Measurements from ENCODE around the gene SEC24B. TPM values are rescaled to one million over a fixed set of nuclear protein-coding genes. Genes with fewer than 3 reads are reported as not detected.
"Not testable (repeated sequence)": the region's sequence is repeated elsewhere in the genome, so short reads cannot be mapped to it uniquely, and the experiment has no call there.

Gene SEC24B
- total and polyA plus RNA-seq, 2 donors, result 19.8 to 37.8 TPM

GRCh38 chr4:109496875-109497274, 63.3 kb downstream of the SEC24B start:
- 95% methylated on average over 2 of the region's 2 CpGs for WGBS
- DNase-seq (ENCODE audit: extremely low spot score), result no peak
- no peak overlapping the region for H3K27ac ChIP-seq (ENCODE audit: low read depth)
- no peaks in the 10 kb centered on the region for H3K4me1 ChIP-seq (ENCODE audit: insufficient read depth)
- no peak overlapping the region for H3K4me3 ChIP-seq (ENCODE audit: low read depth, low read length)
- H3K36me3 ChIP-seq (ENCODE audit: insufficient read depth), result peaks cover 2% of the 10 kb centered on the region

- H3K4me1 ChIP-seq (ENCODE audit: insufficient read depth), result no peaks in the 10 kb centered on the region
- no peak overlapping the region for H3K27ac ChIP-seq (ENCODE audit: low read depth)
- H3K4me3 ChIP-seq (ENCODE audit: low read depth, low read length), result no peak overlapping the region
- no peak for DNase-seq (ENCODE audit: extremely low spot score)
- H3K36me3 ChIP-seq (ENCODE audit: insufficient read depth), result peaks cover 2% of the 10 kb centered on the region
Measured at GRCh38 chr4:109497511-109497910, 63.9 kb downstream of the SEC24B start.

- no peak overlapping the region for H3K4me3 ChIP-seq (ENCODE audit: low read depth, low read length)
- 88% methylated on average over 2 of the region's 2 CpGs for whole genome bisulfite sequencing
Measured at GRCh38 chr4:109499513-109499912, 65.9 kb downstream of the SEC24B start.

GRCh38 chr4:109506890-109507289, 73.3 kb downstream of the SEC24B start:
- H3K4me3 ChIP-seq (ENCODE audit: low read depth, low read length), result no peak overlapping the region
- DNase-seq (ENCODE audit: extremely low spot score), result no peak
- no peak overlapping the region for H3K27ac ChIP-seq (ENCODE audit: low read depth)
- no peaks in the 10 kb centered on the region for H3K4me1 ChIP-seq (ENCODE audit: insufficient read depth)
- peaks cover 2% of the 10 kb centered on the region for H3K36me3 ChIP-seq (ENCODE audit: insufficient read depth)

More at GRCh38 chr4:109499513-109499912, 65.9 kb downstream of the SEC24B start:
- Histone ChIP-seq H3K4me1 (ENCODE audit: insufficient read depth) (no peaks in the 10 kb centered on the region), H3K36me3 (ENCODE audit: insufficient read depth) (peaks cover 2% of the 10 kb centered on the region), H3K27ac (ENCODE audit: low read depth) (no peak overlapping the region)
- no peak for DNase-seq (ENCODE audit: extremely low spot score)

GRCh38 chr4:109510687-109511086, 77.1 kb downstream of the SEC24B start:
- 77% methylated on average over 2 of the region's 2 CpGs for WGBS
- DNase-seq (ENCODE audit: extremely low spot score), result no peak
- H3K27ac ChIP-seq (ENCODE audit: low read depth), result no peak overlapping the region
- H3K36me3 ChIP-seq (ENCODE audit: insufficient read depth), result peaks cover 4% of the 10 kb centered on the region
- H3K4me1 ChIP-seq (ENCODE audit: insufficient read depth), result no peaks in the 10 kb centered on the region
- H3K4me3 ChIP-seq (ENCODE audit: low read depth, low read length), result no peak overlapping the region

GRCh38 chr4:109511414-109511813, 77.8 kb downstream of the SEC24B start:
- DNase-seq (ENCODE audit: extremely low spot score), result no peak
- H3K4me1 ChIP-seq (ENCODE audit: insufficient read depth), result no peaks in the 10 kb centered on the region
- peaks cover 4% of the 10 kb centered on the region for H3K36me3 ChIP-seq (ENCODE audit: insufficient read depth)
- no peak overlapping the region for H3K4me3 ChIP-seq (ENCODE audit: low read depth, low read length)
- H3K27ac ChIP-seq (ENCODE audit: low read depth), result no peak overlapping the region
- WGBS, result 53% methylated on average over 2 of the region's 2 CpGs

- not testable (repeated sequence) for H3K4me1 ChIP-seq (ENCODE audit: insufficient read depth); DNase-seq (ENCODE audit: extremely low spot score); H3K4me3 ChIP-seq (ENCODE audit: low read depth, low read length); H3K36me3 ChIP-seq (ENCODE audit: insufficient read depth); H3K27ac ChIP-seq (ENCODE audit: low read depth)
- WGBS, result 95% methylated on average over 12 of the region's 12 CpGs
Measured at GRCh38 chr4:109513368-109513767, 79.8 kb downstream of the SEC24B start.

GRCh38 chr4:109532182-109532581, 98.6 kb downstream of the SEC24B start:
- Histone ChIP-seq H3K4me1 (ENCODE audit: insufficient read depth) (no peaks in the 10 kb centered on the region), H3K4me3 (ENCODE audit: low read depth, low read length) (no peak overlapping the region), H3K27ac (ENCODE audit: low read depth) (no peak overlapping the region), H3K36me3 (ENCODE audit: insufficient read depth) (peaks cover 8% of the 10 kb centered on the region)
- no peak for DNase-seq (ENCODE audit: extremely low spot score)

- DNase-seq (ENCODE audit: extremely low spot score), result no peak
- Histone ChIP-seq H3K4me3 (ENCODE audit: low read depth, low read length) (no peak overlapping the region), H3K4me1 (ENCODE audit: insufficient read depth) (no peaks in the 10 kb centered on the region), H3K36me3 (ENCODE audit: insufficient read depth) (peaks cover 3% of the 10 kb centered on the region), H3K27ac (ENCODE audit: low read depth) (no peak overlapping the region)
- WGBS, result 99% methylated on average over 1 of the region's 1 CpG
Measured at GRCh38 chr4:109545401-109545800, 111.8 kb downstream of the SEC24B start.

- Histone ChIP-seq H3K4me3 (ENCODE audit: low read depth, low read length) (no peak overlapping the region), H3K36me3 (ENCODE audit: insufficient read depth) (peaks cover 3% of the 10 kb centered on the region), H3K27ac (ENCODE audit: low read depth) (no peak overlapping the region), H3K4me1 (ENCODE audit: insufficient read depth) (no peaks in the 10 kb centered on the region)
- no peak for DNase-seq (ENCODE audit: extremely low spot score)
- WGBS, result 69% methylated on average over 5 of the region's 5 CpGs
Measured at GRCh38 chr4:109547394-109547793, 113.8 kb downstream of the SEC24B start.

GRCh38 chr4:109548655-109549054, 115.0 kb downstream of the SEC24B start:
- WGBS, result 55% methylated on average over 2 of the region's 2 CpGs
- H3K36me3 ChIP-seq (ENCODE audit: insufficient read depth), result peaks cover 3% of the 10 kb centered on the region
- H3K4me3 ChIP-seq (ENCODE audit: low read depth, low read length), result no peak overlapping the region
- no peak for DNase-seq (ENCODE audit: extremely low spot score)
- H3K27ac ChIP-seq (ENCODE audit: low read depth), result no peak overlapping the region
- no peaks in the 10 kb centered on the region for H3K4me1 ChIP-seq (ENCODE audit: insufficient read depth)

GRCh38 chr4:109552237-109552636, 118.6 kb downstream of the SEC24B start:
- no peak for DNase-seq (ENCODE audit: extremely low spot score)
- Histone ChIP-seq H3K4me1 (ENCODE audit: insufficient read depth) (no peaks in the 10 kb centered on the region), H3K36me3 (ENCODE audit: insufficient read depth) (no peaks in the 10 kb centered on the region), H3K27ac (ENCODE audit: low read depth) (no peak overlapping the region), H3K4me3 (ENCODE audit: low read depth, low read length) (no peak overlapping the region)
- 87% methylated on average over 6 of the region's 6 CpGs for WGBS

- no peak overlapping the region for H3K27ac ChIP-seq (ENCODE audit: low read depth)
- no peaks in the 10 kb centered on the region for H3K4me1 ChIP-seq (ENCODE audit: insufficient read depth)
- WGBS, result 97% methylated on average over 2 of the region's 2 CpGs
- no peak for DNase-seq (ENCODE audit: extremely low spot score)
- H3K4me3 ChIP-seq (ENCODE audit: low read depth, low read length), result no peak overlapping the region
- H3K36me3 ChIP-seq (ENCODE audit: insufficient read depth), result no peaks in the 10 kb centered on the region
Measured at GRCh38 chr4:109553130-109553529, 119.5 kb downstream of the SEC24B start.

GRCh38 chr4:109554971-109555370, 121.4 kb downstream of the SEC24B start:
- no peak overlapping the region for H3K4me3 ChIP-seq (ENCODE audit: low read depth, low read length)
- 84% methylated on average over 3 of the region's 3 CpGs for WGBS
- no peaks in the 10 kb centered on the region for H3K36me3 ChIP-seq (ENCODE audit: insufficient read depth)
- H3K27ac ChIP-seq (ENCODE audit: low read depth), result no peak overlapping the region
- H3K4me1 ChIP-seq (ENCODE audit: insufficient read depth), result no peaks in the 10 kb centered on the region
- DNase-seq (ENCODE audit: extremely low spot score), result no peak

- H3K27ac ChIP-seq (ENCODE audit: low read depth), result no peak overlapping the region
- DNase-seq (ENCODE audit: extremely low spot score), result no peak
- H3K4me1 ChIP-seq (ENCODE audit: insufficient read depth), result no peaks in the 10 kb centered on the region
- no peaks in the 10 kb centered on the region for H3K36me3 ChIP-seq (ENCODE audit: insufficient read depth)
- 96% methylated on average over 28 of the region's 28 CpGs for WGBS
- H3K4me3 ChIP-seq (ENCODE audit: low read depth, low read length), result no peak overlapping the region
Measured at GRCh38 chr4:109557433-109557832, 123.8 kb downstream of the SEC24B start.

Data from urinary bladder (tissue), 4 donors.